GM12864 (cell line): ENCODE data around the gene ST8SIA6.

Source experiments
- DNase-seq: peaks from one replicate; pipeline ENCODE4 v3.0.0-alpha.2; 2011; ENCODE audit warnings: low read depth
- H3K4me3 ChIP-seq: 2 replicates; pipeline ENCODE4 v1.5.1; 2011; ENCODE audit warnings: mild to moderate bottlenecking, low read depth, low read length, control low read depth
- CTCF ChIP-seq: IDR thresholded peaks from 2 replicates; pipeline ENCODE4 v1.5.1; 2011; ENCODE audit warnings: low read depth, mild to moderate bottlenecking, moderate library complexity, low read length, control low read depth, inconsistent platforms; ENCODE audit errors: missing control alignments

The ST8SIA6 gene

GRCh38 chr10:17348501-17349349, 105.7 kb downstream of the ST8SIA6 start:
- no peak for TF ChIP-seq CTCF
- no peak overlapping the region for H3K4me3 ChIP-seq
- no peak for DNase-seq

GRCh38 chr10:17348011-17348500, 106.3 kb downstream of the ST8SIA6 start:
- DNase-seq: no peak
- no peak for TF ChIP-seq CTCF
- H3K4me3 ChIP-seq: no peak overlapping the region

- TF ChIP-seq CTCF: no peak
- no peak for DNase-seq
- no peak overlapping the region for H3K4me3 ChIP-seq
Measured at GRCh38 chr10:17344206-17344605, 110.2 kb downstream of the ST8SIA6 start.

- no peak overlapping the region for H3K4me3 ChIP-seq
- TF ChIP-seq CTCF: no peak
- no peak for DNase-seq
Measured at GRCh38 chr10:17343118-17343517, 111.3 kb downstream of the ST8SIA6 start.

- no peak for DNase-seq
- H3K4me3 ChIP-seq: no peak overlapping the region
- no peak for TF ChIP-seq CTCF
Measured at GRCh38 chr10:17340144-17340829, 114.1 kb downstream of the ST8SIA6 start.

- no peak overlapping the region for H3K4me3 ChIP-seq
- TF ChIP-seq CTCF: no peak
- DNase-seq: no peak
Measured at GRCh38 chr10:17335065-17335464, 119.3 kb downstream of the ST8SIA6 start.
